Right atrium auricular region (tissue), 2 donors: ENCODE measurements around the gene C3orf33. TPM values are rescaled to one million over a fixed set of nuclear protein-coding genes. Genes with fewer than 3 reads are reported as not detected.

ENCODE experiments used
- DNase-seq: peaks from one replicate; pipeline ENCODE4 v3.0.0-alpha.2; 2019; ENCODE audit warnings: low spot score
- H3K27ac ChIP-seq, 2 donors: fragments of 200-600 bp; sonication (generic); 1 replicate in 1 of 2; 2 replicates in 1 of 2; pipeline ENCODE4 v1.5.1; 2016 to 2019
- H3K27me3 ChIP-seq, 2 donors: fragments of 200-600 bp; sonication (generic); one replicate each; pipeline versions ENCODE4 v1.5.1 to v1.6.0; 2017 to 2019
- H3K36me3 ChIP-seq: fragments of 200-600 bp; sonication (generic); one replicate; pipeline ENCODE4 v1.5.1; 2016
- H3K4me1 ChIP-seq, 2 donors: fragments of 200-600 bp; sonication (generic); one replicate each; pipeline versions ENCODE4 v1.5.1 to v1.6.0; 2017 to 2019
- H3K4me3 ChIP-seq, 2 donors: fragments of 200-600 bp; sonication (generic); 1 replicate in 1 of 2; 2 replicates in 1 of 2; pipeline ENCODE4 v1.5.1; 2017 to 2019; ENCODE audit warnings: mild to moderate bottlenecking in 1 of 2, moderate library complexity in 1 of 2
- H3K9me3 ChIP-seq, 2 donors: fragments of 200-600 bp; sonication (generic); one replicate each; pipeline ENCODE4 v1.5.1; 2019
- total RNA-seq, 2 donors: library from RNA; depleted of rRNA; stranded (reverse); fragments of >200 nt; gene quantifications; one replicate each; pipeline ENCODE4 v1.1.0, GENCODE V29; 2016
- TF ChIP-seq, protein P1 (sequence below), 2 donors: fragments of 200-600 bp; sonication (generic); IDR thresholded peaks; one replicate each; pipeline ENCODE4 v1.5.1; 2019; ENCODE audit warnings: antibody characterized with exemption in 2 of 2

Gene C3orf33
- total RNA-seq, 2 donors from 2014 or later: 5.3 to 9.4 TPM

DNA sequence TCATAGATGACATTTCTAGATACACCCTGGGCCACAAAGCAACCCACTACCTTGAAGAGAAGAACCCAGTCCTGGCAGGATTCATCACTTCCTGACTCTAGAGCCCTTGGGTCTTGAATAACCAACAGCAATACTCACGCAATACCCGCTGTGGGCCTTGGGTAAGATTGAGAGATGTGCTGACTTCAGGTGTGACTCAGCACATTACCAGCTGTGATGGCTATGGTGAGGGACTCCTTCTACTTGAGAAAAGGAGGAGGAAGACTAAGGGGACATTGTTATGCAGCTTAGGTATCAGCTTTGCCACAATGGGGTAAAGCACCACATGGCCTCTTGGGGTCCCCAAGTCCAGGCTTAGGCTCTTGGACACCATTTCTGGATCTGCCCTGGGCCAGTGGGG is 14.9 kb downstream of the C3orf33 start:
- Histone ChIP-seq H3K4me1 (no peaks in the 10 kb centered on the region), H3K4me3 (no peak overlapping the region), H3K27me3 (no peaks in the 10 kb centered on the region), H3K27ac (no peak overlapping the region), H3K9me3 (no peaks in the 10 kb centered on the region), H3K36me3 (no peaks in the 10 kb centered on the region)
- TF ChIP-seq, protein P1, sequence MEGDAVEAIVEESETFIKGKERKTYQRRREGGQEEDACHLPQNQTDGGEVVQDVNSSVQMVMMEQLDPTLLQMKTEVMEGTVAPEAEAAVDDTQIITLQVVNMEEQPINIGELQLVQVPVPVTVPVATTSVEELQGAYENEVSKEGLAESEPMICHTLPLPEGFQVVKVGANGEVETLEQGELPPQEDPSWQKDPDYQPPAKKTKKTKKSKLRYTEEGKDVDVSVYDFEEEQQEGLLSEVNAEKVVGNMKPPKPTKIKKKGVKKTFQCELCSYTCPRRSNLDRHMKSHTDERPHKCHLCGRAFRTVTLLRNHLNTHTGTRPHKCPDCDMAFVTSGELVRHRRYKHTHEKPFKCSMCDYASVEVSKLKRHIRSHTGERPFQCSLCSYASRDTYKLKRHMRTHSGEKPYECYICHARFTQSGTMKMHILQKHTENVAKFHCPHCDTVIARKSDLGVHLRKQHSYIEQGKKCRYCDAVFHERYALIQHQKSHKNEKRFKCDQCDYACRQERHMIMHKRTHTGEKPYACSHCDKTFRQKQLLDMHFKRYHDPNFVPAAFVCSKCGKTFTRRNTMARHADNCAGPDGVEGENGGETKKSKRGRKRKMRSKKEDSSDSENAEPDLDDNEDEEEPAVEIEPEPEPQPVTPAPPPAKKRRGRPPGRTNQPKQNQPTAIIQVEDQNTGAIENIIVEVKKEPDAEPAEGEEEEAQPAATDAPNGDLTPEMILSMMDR (IDR thresholded peaks at IDR 0.05): no peak
- no peak for DNase-seq

DNA sequence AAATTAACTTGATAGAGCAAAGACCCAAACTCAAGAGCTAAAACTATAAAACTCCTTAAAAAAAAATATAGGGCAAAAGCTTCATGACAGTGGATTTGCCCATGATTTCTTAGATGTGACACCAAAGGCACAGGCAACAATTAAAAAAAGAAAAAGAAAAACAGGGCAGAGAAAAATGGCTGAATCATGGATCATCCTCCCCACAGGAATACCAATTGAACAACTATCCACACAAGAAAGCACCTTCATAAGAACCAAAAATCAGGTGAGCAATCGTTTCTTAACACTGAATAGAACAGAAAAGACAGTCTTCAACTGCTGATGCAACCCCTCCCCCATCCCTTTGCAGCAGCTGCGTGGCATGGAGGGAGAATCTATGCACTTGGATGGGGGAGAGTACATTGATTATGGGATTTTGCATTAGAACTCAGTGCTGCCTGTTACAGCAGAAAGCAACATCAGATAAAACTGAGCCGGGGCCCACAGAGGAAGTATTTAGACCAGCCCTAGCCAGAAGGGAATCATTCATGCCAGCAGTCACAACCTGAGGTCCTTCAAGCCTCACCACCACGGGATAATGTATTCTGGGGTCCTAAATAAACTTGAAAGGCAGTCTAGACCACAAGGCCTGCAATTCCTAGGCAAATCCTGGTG is 15.7 kb downstream of the C3orf33 start:
- no peaks in the 10 kb centered on the region for H3K36me3 ChIP-seq
- H3K27ac ChIP-seq: no peak overlapping the region
- no peak for DNase-seq
- no peaks in the 10 kb centered on the region for H3K4me1 ChIP-seq
- no peaks in the 10 kb centered on the region for H3K9me3 ChIP-seq
- H3K27me3 ChIP-seq: no peaks in the 10 kb centered on the region
- no peak overlapping the region for H3K4me3 ChIP-seq
- TF ChIP-seq, protein P1 (IDR thresholded peaks at IDR 0.05): no peak

DNA sequence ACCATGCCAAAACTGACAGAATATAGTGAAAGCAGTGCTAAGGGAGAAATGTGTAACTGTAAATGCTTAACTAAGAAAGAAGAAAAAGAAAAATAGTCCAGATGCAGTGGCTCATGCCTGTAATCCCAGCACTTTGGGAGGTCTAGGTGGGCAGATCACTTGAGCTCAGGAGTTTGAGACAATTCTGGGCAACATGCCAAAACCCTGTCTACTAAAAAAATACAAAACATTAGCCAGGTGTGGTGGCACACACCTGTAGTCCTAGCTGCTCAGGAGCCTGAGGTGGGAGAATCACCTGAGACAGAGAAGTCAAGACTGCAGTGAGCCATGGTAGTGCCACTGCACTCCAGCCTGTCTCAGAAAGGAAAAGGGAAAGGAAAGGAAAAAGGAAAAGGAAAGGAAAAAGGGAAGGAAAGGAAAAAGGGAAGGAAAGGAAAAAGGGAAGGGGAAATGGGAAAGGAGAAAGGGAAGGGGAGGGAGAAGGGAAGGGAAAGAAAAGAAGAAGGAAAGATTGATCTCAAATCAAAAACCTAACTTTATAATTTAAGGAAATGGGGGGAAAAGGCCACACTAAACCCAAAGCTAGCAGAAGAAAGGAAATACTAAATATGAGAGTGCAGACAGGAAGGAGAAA is 20.3 kb downstream of the C3orf33 start:
- Histone ChIP-seq H3K4me3 (no peak overlapping the region), H3K9me3 (peaks cover 0 to 13% of the 10 kb centered on the region in 2 donors), H3K4me1 (no peaks in the 10 kb centered on the region), H3K27ac (no peak overlapping the region), H3K27me3 (no peaks in the 10 kb centered on the region), H3K36me3 (peaks cover 7% of the 10 kb centered on the region)
- TF ChIP-seq, protein P1 (IDR thresholded peaks at IDR 0.05): no peak
- DNase-seq: no peak

DNA sequence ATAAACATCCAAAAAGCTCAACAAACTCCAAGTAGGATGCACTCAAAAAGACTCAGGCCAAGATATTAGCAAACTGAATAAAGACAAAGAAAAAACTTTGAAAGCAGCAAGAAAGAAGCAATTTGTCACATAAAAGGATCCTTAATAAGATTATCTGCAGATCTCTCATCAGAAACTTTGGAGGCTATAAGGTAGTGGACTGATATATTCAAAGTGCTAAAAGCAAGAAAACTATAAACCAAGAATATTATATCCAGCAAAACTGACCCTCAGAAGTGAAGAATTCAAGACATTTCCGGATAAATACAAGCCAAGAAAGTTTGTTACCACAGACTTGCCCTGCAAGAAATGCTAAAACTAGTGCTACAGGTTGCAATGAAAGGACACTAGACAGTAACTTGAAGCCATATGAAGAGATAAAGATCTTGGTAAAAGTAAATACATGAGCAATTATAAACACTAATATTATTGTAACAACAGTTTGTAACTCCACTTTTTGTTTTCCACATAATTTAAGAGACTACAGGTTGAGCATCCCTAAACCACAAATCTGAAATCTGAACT is 23.6 kb downstream of the C3orf33 start:
- TF ChIP-seq, protein P1 (IDR thresholded peaks at IDR 0.05): no peak
- no peaks in the 10 kb centered on the region for H3K4me1 ChIP-seq
- H3K9me3 ChIP-seq: peaks cover 0 to 13% of the 10 kb centered on the region in 2 donors
- no peaks in the 10 kb centered on the region for H3K27me3 ChIP-seq
- DNase-seq: no peak
- no peak overlapping the region for H3K27ac ChIP-seq
- H3K4me3 ChIP-seq: no peak overlapping the region
- peaks cover 7% of the 10 kb centered on the region for H3K36me3 ChIP-seq

DNA sequence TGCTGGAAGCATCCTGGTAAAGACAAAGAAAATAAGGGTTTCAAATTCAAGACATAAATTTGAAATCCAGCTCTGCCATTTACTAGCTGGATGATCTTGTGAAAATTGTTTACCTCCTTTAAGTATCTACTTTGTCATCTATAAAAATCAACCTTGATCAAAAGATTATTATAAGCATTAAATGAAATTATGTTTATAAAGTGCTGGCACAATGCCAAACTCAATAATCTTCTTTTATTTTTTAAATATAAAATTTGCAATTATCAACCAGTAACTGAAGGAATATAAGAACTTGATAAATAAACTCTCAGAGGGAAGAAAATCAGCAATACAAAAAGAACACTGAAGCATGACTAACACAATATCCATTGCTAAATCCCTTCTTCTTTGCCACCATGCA is 25.8 kb downstream of the C3orf33 start:
- no peaks in the 10 kb centered on the region for H3K27me3 ChIP-seq

More for the DNA sequence above, 25.8 kb downstream of the C3orf33 start:
- H3K27ac ChIP-seq: no peak overlapping the region
- no peak overlapping the region for H3K4me3 ChIP-seq
- DNase-seq: no peak
- peaks cover 7% of the 10 kb centered on the region for H3K36me3 ChIP-seq
- peaks cover 0 to 13% of the 10 kb centered on the region in 2 donors for H3K9me3 ChIP-seq
- TF ChIP-seq, protein P1 (IDR thresholded peaks at IDR 0.05): no peak
- H3K4me1 ChIP-seq: no peaks in the 10 kb centered on the region
